Measurements from ENCODE around the gene C8A. TPM values are rescaled to one million over a fixed set of nuclear protein-coding genes. Genes with fewer than 3 reads are reported as not detected.

The C8A gene
- total and polyA plus RNA-seq, 2 of the 13 experiments (the other 11 are each of a cell fraction or from before 2014, with no cell fraction given): 10.5 to 15.0 TPM

- TF ChIP-seq ZNF710 (CRISPR knock-in tag; IDR thresholded peaks at IDR 0.05; ENCODE audit: borderline replicate concordance) (peak; percentile 47; the same call in 1 of the 2 replicates), ZFP36 (IDR thresholded peaks at IDR 0.05; ENCODE audit: borderline replicate concordance, low read depth, low read length, partially characterized antibody) (no peak), TOPORS (CRISPR knock-in tag; IDR thresholded peaks at IDR 0.05) (no peak), TCF12 (IDR thresholded peaks at IDR 0.05) (no peak), TCF12 (CRISPR knock-in tag; IDR thresholded peaks at IDR 0.05) (peak; percentile 26; the same call in 1 of the 2 replicates), SNAI1 (CRISPR knock-in tag; IDR thresholded peaks at IDR 0.05; ENCODE audit: borderline replicate concordance) (no peak), ZFP91 (CRISPR knock-in tag; IDR thresholded peaks at IDR 0.05; ENCODE audit: borderline replicate concordance) (no peak), ATF4 (CRISPR knock-in tag; IDR thresholded peaks at IDR 0.05) (peak in 1 of 2 experiments; percentile 59; a peak in 1 of 4 replicates), ZKSCAN8 (CRISPR knock-in tag; IDR thresholded peaks at IDR 0.05; ENCODE audit: borderline replicate concordance) (peak; percentile 42; the same call in 1 of the 2 replicates), SNAPC5 (CRISPR knock-in tag; IDR thresholded peaks at IDR 0.05; ENCODE audit: borderline replicate concordance) (no peak), ZNF816 (CRISPR knock-in tag; IDR thresholded peaks at IDR 0.05; ENCODE audit: borderline replicate concordance) (0 out of 2 replicates have a peak, but pooled peaks have one; percentile 29), ZNF441 (CRISPR knock-in tag; IDR thresholded peaks at IDR 0.05; ENCODE audit: borderline replicate concordance) (no peak), AKAP8 (CRISPR knock-in tag; IDR thresholded peaks at IDR 0.05) (no peak), MTA3 (CRISPR knock-in tag; IDR thresholded peaks at IDR 0.05) (no peak), ZNF512 (CRISPR knock-in tag; IDR thresholded peaks at IDR 0.05) (no peak), ZHX1 (CRISPR knock-in tag; IDR thresholded peaks at IDR 0.05; ENCODE audit: low read depth) (no peak), E2F5 (CRISPR knock-in tag; conservative IDR thresholded peaks at IDR 0.05) (no peak)
Measured at GRCh38 chr1:56854521-56855099, at the start of gene C8A (continued).

Measured in HepG2 (cell line).